Measurements from ENCODE around the gene TXK.

- TF ChIP-seq KLF10 (tag by site-specific recombination; IDR thresholded peaks at IDR 0.05) = peak; percentile 23; the same call in 1 of the 2 replicates
- TF ChIP-seq BCL11A (tag by site-specific recombination; IDR thresholded peaks at IDR 0.05; ENCODE audit: low read depth) = no peak
- TF ChIP-seq HOXA7 (CRISPR knock-in tag; IDR thresholded peaks at IDR 0.05; ENCODE audit: borderline replicate concordance) = no peak
- TF ChIP-seq CTCF (tag by site-specific recombination; IDR thresholded peaks at IDR 0.05) = no peak
- no peak for TF ChIP-seq ZNF518A (tag by site-specific recombination; conservative IDR thresholded peaks at IDR 0.05; ENCODE audit: low read depth)
- no peak for TF ChIP-seq ZNF274 (IDR thresholded peaks at IDR 0.05; ENCODE audit: low read length)
- no peak for TF ChIP-seq ZNF274 (tag by site-specific recombination; IDR thresholded peaks at IDR 0.05; ENCODE audit: borderline replicate concordance)
- TF ChIP-seq KLF8 (tag by site-specific recombination; IDR thresholded peaks at IDR 0.05) = no peak
- no peak for TF ChIP-seq MEIS1 (CRISPR knock-in tag; IDR thresholded peaks at IDR 0.05; ENCODE audit: borderline replicate concordance)
- no peak for TF ChIP-seq ZNF558 (tag by site-specific recombination; IDR thresholded peaks at IDR 0.05)
- TF ChIP-seq PBX3 (CRISPR knock-in tag; IDR thresholded peaks at IDR 0.05) = no peak
Observed at GRCh38 chr4:48093991-48094416, 40.0 kb downstream of the TXK start.

Measured in HEK293 (cell line).